GM23338 (cell line): Measurements from ENCODE around the gene RAD51C. TPM values are rescaled to one million over a fixed set of nuclear protein-coding genes. Genes with fewer than 3 reads are reported as not detected.

Source experiments
- ATAC-seq: fragments of 200-7000 bp; cut with Tn5 transposase; 3 replicates; pipeline ENCODE4 v1.9.1; 2020
- DNase-seq: peaks from one replicate; pipeline ENCODE4 v3.0.0-alpha.2; 2015; ENCODE audit warnings: low spot score
- H2AFZ ChIP-seq: fragments of 200-600 bp; sonication (generic); 2 replicates; pipeline ENCODE4 v1.8.0; 2016; ENCODE audit warnings: antibody characterized with exemption, mild to moderate bottlenecking, moderate library complexity
- H3F3A ChIP-seq: fragments of 200-600 bp; sonication (generic); replicated peaks from 2 replicates; pipeline ENCODE4 v1.8.0; 2017; ENCODE audit warnings: antibody characterized with exemption, mixed run types, low read depth
- H3K27ac ChIP-seq: fragments of 200-600 bp; sonication (generic); 2 replicates; pipeline ENCODE4 v1.6.1; 2016; ENCODE audit warnings: low read depth
- H3K27me3 ChIP-seq: fragments of 200-600 bp; sonication (generic); 2 replicates; pipeline ENCODE4 v1.8.0; 2016; ENCODE audit warnings: mild to moderate bottlenecking, mixed run types, moderate library complexity; ENCODE audit not compliant: insufficient read depth
- H3K36me3 ChIP-seq: fragments of 200-600 bp; sonication (generic); 2 replicates; pipeline ENCODE4 v1.8.0; 2016; ENCODE audit warnings: mild to moderate bottlenecking; ENCODE audit not compliant: insufficient read depth
- H3K4me1 ChIP-seq: fragments of 200-600 bp; sonication (generic); 2 replicates; pipeline ENCODE4 v1.8.0; 2016; ENCODE audit warnings: mild to moderate bottlenecking, moderate library complexity; ENCODE audit not compliant: insufficient read depth
- H3K4me2 ChIP-seq: fragments of 200-600 bp; sonication (generic); 2 replicates; pipeline ENCODE4 v1.7.1; 2017; ENCODE audit warnings: mixed run types
- H3K4me3 ChIP-seq: fragments of 200-600 bp; sonication (generic); 2 replicates; pipeline ENCODE4 v1.6.1; 2016; ENCODE audit warnings: mixed run types
- H3K79me2 ChIP-seq: fragments of 200-600 bp; sonication (generic); replicated peaks from 2 replicates; pipeline ENCODE4 v1.8.0; 2017; ENCODE audit warnings: mild to moderate bottlenecking; ENCODE audit not compliant: insufficient read depth
- H3K9me2 ChIP-seq: fragments of 200-600 bp; sonication (generic); 2 replicates; pipeline ENCODE4 v1.8.0; 2017; ENCODE audit not compliant: insufficient read depth
- H4K20me1 ChIP-seq: fragments of 200-600 bp; sonication (generic); replicated peaks from 2 replicates; pipeline ENCODE4 v1.8.0; 2017; ENCODE audit warnings: mild to moderate bottlenecking; ENCODE audit not compliant: insufficient read depth
- H3K27ac Mint-ChIP-seq: 2 replicates; pipeline ENCODE4 v1.8.0; 2020; ENCODE audit warnings: inconsistent platforms, mild to moderate bottlenecking, moderate library complexity, mixed read lengths
- H3K27me3 Mint-ChIP-seq: 3 replicates; pipeline ENCODE4 v1.8.0; 2022; ENCODE audit warnings: low read depth, mild to moderate bottlenecking, moderate library complexity, mixed read lengths, inconsistent platforms; ENCODE audit not compliant: insufficient read depth, poor library complexity
- H3K36me3 Mint-ChIP-seq: 3 replicates; pipeline ENCODE4 v1.8.0; 2021; ENCODE audit warnings: low read depth, mild to moderate bottlenecking, inconsistent platforms, moderate library complexity, mixed read lengths
- H3K4me1 Mint-ChIP-seq: 3 replicates; pipeline ENCODE4 v1.8.0; 2020; ENCODE audit warnings: mild to moderate bottlenecking, inconsistent platforms, mixed read lengths
- H3K4me3 Mint-ChIP-seq: 3 replicates; pipeline ENCODE4 v1.8.0; 2021; ENCODE audit warnings: moderate library complexity, mild to moderate bottlenecking, inconsistent platforms, mixed read lengths
- H3K9me3 Mint-ChIP-seq: 3 replicates; pipeline ENCODE4 v1.8.0; 2020; ENCODE audit warnings: moderate library complexity, mild to moderate bottlenecking, inconsistent platforms, mixed read lengths
- CREB1 ChIP-seq: fragments of 250-450 bp; sonication (Bioruptor Pico); IDR thresholded peaks from 2 replicates; pipeline ENCODE4 v1.5.0; 2020; ENCODE audit warnings: low read depth, mild to moderate bottlenecking, moderate library complexity
- EZH2 ChIP-seq: fragments of 200-600 bp; sonication (generic); IDR thresholded peaks from one replicate; pipeline ENCODE4 v1.8.0; 2017; ENCODE audit warnings: antibody characterized with exemption, mild to moderate bottlenecking, low read depth; ENCODE audit not compliant: unreplicated experiment
- EZH2phosphoT487 ChIP-seq: fragments of 200-600 bp; sonication (generic); IDR thresholded peaks from one replicate; pipeline ENCODE4 v1.8.1; 2018; ENCODE audit warnings: antibody characterized with exemption; ENCODE audit not compliant: unreplicated experiment
- JUNB ChIP-seq: IDR thresholded peaks from one replicate; pipeline ENCODE4 v1.6.1; 2016; ENCODE audit warnings: antibody characterized with exemption; ENCODE audit not compliant: unreplicated experiment
- NANOG ChIP-seq: IDR thresholded peaks from 2 replicates; pipeline ENCODE4 v1.6.1; 2016; ENCODE audit warnings: antibody characterized with exemption, borderline replicate concordance
- POLR2AphosphoS5 ChIP-seq: IDR thresholded peaks from 2 replicates; pipeline ENCODE4 v1.6.1; 2016; ENCODE audit warnings: antibody characterized with exemption, low read depth
- STAT1 ChIP-seq: IDR thresholded peaks from one replicate; pipeline ENCODE4 v1.6.1; 2016; ENCODE audit warnings: antibody characterized with exemption; ENCODE audit not compliant: unreplicated experiment
- ZNF331 ChIP-seq: fragments of 250-450 bp; sonication (Bioruptor Pico); IDR thresholded peaks from 2 replicates; pipeline ENCODE4 v1.5.0; 2020; ENCODE audit warnings: low read depth, mild to moderate bottlenecking, moderate library complexity
- polyA plus RNA-seq: library from polyadenylated mRNA; unstranded; fragments of >200 nt; fragmentation: Nextera tagmentation; extraction: Ambion mirVana; gene quantifications from 2 replicates; pipeline ENCODE4 v1.2.1, GENCODE V29; 2016
- total RNA-seq: library from RNA; depleted of rRNA; stranded (reverse); fragments of >200 nt; shearing (Covaris generic); gene quantifications from 2 replicates; pipeline ENCODE4 v1.2.3, GENCODE V29; 2014
- TF ChIP-seq, protein P1 (sequence below): IDR thresholded peaks from 2 replicates; pipeline ENCODE4 v1.6.1; 2016; ENCODE audit warnings: antibody characterized with exemption
- TF ChIP-seq, protein P2 (sequence below), 2 experiments: fragments of 200-600 bp in 1 of 2; sonication (generic) in 1 of 2; conservative IDR thresholded peaks; 2 replicates each; pipeline versions ENCODE4 v1.5.1 to v1.6.1; 2016 to 2017; ENCODE audit warnings: antibody characterized with exemption in 2 of 2, low read depth in 2 of 2, mild to moderate bottlenecking in 2 of 2, moderate library complexity in 1 of 2
- TF ChIP-seq, protein P3 (sequence below): fragments of 250-450 bp; sonication (Bioruptor Pico); IDR thresholded peaks from 2 replicates; pipeline ENCODE4 v1.5.0; 2020; ENCODE audit warnings: mild to moderate bottlenecking, moderate library complexity
- TF ChIP-seq, protein P4 (sequence below): IDR thresholded peaks from one replicate; pipeline ENCODE4 v1.6.1; 2018; ENCODE audit warnings: antibody characterized with exemption; ENCODE audit not compliant: unreplicated experiment

RAD51C gene
- total and polyA plus RNA-seq, 2 experiments from 2014 or later: 9.3 to 33.6 TPM

DNA sequence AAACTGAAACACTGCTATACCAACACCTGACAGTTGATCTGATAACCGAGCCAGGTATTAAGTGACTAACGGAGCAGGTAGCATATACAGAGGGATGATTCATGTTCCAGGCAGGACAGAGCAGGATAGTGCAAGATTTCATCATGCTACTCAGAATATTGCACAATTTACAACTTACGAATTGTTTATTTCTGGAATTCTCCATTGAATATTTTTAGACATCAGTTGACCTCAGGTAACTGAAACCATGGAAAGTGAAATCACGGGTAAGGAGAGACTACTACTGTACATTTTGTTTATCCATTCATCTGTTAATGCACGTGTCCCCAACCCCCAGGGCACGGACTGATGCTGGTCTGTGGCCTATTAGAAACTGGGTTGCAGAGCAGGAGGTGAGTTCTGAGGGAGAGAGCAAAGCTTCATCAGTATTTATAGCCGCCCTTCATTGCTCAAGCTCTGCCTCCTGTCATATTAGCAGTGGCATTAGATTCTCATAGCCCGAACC is 48.8 kb downstream of the RAD51C start:
- Histone ChIP-seq H3K27ac (no peak overlapping the region), H3K9me2 (no peaks in the 10 kb centered on the region), H3K4me1 (no peaks in the 10 kb centered on the region), H3F3A (no peaks in the 10 kb centered on the region), H3K27me3 (no peaks in the 10 kb centered on the region), H3K4me3 (no peak overlapping the region), H4K20me1 (no peaks in the 10 kb centered on the region), H2AFZ (no peak overlapping the region), H3K79me2 (no peaks in the 10 kb centered on the region), H3K36me3 (no peaks in the 10 kb centered on the region), H3K4me2 (no peak overlapping the region)
- H3K4me3 Mint-ChIP-seq: no peak overlapping the region
- H3K36me3 Mint-ChIP-seq: no peaks in the 10 kb centered on the region
- H3K9me3 Mint-ChIP-seq: no peaks in the 10 kb centered on the region
- no peak for ATAC-seq
- no peak for TF ChIP-seq JUNB
- no peak for TF ChIP-seq CREB1 (CRISPR knock-in tag)
- TF ChIP-seq, protein P1, sequence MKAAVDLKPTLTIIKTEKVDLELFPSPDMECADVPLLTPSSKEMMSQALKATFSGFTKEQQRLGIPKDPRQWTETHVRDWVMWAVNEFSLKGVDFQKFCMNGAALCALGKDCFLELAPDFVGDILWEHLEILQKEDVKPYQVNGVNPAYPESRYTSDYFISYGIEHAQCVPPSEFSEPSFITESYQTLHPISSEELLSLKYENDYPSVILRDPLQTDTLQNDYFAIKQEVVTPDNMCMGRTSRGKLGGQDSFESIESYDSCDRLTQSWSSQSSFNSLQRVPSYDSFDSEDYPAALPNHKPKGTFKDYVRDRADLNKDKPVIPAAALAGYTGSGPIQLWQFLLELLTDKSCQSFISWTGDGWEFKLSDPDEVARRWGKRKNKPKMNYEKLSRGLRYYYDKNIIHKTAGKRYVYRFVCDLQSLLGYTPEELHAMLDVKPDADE: no peak
- TF ChIP-seq, protein P2, sequence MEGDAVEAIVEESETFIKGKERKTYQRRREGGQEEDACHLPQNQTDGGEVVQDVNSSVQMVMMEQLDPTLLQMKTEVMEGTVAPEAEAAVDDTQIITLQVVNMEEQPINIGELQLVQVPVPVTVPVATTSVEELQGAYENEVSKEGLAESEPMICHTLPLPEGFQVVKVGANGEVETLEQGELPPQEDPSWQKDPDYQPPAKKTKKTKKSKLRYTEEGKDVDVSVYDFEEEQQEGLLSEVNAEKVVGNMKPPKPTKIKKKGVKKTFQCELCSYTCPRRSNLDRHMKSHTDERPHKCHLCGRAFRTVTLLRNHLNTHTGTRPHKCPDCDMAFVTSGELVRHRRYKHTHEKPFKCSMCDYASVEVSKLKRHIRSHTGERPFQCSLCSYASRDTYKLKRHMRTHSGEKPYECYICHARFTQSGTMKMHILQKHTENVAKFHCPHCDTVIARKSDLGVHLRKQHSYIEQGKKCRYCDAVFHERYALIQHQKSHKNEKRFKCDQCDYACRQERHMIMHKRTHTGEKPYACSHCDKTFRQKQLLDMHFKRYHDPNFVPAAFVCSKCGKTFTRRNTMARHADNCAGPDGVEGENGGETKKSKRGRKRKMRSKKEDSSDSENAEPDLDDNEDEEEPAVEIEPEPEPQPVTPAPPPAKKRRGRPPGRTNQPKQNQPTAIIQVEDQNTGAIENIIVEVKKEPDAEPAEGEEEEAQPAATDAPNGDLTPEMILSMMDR (conservative IDR thresholded peaks at IDR 0.05; ENCODE audit: low read depth in 2 of 2): no peak
- TF ChIP-seq, protein P3, sequence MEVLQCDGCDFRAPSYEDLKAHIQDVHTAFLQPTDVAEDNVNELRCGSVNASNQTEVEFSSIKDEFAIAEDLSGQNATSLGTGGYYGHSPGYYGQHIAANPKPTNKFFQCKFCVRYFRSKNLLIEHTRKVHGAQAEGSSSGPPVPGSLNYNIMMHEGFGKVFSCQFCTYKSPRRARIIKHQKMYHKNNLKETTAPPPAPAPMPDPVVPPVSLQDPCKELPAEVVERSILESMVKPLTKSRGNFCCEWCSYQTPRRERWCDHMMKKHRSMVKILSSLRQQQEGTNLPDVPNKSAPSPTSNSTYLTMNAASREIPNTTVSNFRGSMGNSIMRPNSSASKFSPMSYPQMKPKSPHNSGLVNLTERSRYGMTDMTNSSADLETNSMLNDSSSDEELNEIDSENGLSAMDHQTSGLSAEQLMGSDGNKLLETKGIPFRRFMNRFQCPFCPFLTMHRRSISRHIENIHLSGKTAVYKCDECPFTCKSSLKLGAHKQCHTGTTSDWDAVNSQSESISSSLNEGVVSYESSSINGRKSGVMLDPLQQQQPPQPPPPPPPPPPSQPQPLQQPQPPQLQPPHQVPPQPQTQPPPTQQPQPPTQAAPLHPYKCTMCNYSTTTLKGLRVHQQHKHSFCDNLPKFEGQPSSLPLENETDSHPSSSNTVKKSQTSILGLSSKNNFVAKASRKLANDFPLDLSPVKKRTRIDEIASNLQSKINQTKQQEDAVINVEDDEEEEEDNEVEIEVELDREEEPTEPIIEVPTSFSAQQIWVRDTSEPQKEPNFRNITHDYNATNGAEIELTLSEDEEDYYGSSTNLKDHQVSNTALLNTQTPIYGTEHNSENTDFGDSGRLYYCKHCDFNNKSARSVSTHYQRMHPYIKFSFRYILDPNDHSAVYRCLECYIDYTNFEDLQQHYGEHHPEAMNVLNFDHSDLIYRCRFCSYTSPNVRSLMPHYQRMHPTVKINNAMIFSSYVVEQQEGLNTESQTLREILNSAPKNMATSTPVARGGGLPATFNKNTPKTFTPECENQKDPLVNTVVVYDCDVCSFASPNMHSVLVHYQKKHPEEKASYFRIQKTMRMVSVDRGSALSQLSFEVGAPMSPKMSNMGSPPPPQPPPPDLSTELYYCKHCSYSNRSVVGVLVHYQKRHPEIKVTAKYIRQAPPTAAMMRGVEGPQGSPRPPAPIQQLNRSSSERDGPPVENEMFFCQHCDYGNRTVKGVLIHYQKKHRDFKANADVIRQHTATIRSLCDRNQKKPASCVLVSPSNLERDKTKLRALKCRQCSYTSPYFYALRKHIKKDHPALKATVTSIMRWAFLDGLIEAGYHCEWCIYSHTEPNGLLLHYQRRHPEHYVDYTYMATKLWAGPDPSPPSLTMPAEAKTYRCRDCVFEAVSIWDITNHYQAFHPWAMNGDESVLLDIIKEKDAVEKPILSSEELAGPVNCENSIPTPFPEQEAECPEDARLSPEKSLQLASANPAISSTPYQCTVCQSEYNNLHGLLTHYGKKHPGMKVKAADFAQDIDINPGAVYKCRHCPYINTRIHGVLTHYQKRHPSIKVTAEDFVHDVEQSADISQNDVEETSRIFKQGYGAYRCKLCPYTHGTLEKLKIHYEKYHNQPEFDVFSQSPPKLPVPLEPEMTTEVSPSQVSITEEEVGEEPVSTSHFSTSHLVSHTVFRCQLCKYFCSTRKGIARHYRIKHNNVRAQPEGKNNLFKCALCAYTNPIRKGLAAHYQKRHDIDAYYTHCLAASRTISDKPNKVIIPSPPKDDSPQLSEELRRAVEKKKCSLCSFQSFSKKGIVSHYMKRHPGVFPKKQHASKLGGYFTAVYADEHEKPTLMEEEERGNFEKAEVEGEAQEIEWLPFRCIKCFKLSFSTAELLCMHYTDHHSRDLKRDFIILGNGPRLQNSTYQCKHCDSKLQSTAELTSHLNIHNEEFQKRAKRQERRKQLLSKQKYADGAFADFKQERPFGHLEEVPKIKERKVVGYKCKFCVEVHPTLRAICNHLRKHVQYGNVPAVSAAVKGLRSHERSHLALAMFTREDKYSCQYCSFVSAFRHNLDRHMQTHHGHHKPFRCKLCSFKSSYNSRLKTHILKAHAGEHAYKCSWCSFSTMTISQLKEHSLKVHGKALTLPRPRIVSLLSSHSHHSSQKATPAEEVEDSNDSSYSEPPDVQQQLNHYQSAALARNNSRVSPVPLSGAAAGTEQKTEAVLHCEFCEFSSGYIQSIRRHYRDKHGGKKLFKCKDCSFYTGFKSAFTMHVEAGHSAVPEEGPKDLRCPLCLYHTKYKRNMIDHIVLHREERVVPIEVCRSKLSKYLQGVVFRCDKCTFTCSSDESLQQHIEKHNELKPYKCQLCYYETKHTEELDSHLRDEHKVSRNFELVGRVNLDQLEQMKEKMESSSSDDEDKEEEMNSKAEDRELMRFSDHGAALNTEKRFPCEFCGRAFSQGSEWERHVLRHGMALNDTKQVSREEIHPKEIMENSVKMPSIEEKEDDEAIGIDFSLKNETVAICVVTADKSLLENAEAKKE: no peak
- TF ChIP-seq STAT1: no peak
- no peak for TF ChIP-seq EZH2phosphoT487
- no peak for TF ChIP-seq POLR2AphosphoS5
- TF ChIP-seq, protein P4, sequence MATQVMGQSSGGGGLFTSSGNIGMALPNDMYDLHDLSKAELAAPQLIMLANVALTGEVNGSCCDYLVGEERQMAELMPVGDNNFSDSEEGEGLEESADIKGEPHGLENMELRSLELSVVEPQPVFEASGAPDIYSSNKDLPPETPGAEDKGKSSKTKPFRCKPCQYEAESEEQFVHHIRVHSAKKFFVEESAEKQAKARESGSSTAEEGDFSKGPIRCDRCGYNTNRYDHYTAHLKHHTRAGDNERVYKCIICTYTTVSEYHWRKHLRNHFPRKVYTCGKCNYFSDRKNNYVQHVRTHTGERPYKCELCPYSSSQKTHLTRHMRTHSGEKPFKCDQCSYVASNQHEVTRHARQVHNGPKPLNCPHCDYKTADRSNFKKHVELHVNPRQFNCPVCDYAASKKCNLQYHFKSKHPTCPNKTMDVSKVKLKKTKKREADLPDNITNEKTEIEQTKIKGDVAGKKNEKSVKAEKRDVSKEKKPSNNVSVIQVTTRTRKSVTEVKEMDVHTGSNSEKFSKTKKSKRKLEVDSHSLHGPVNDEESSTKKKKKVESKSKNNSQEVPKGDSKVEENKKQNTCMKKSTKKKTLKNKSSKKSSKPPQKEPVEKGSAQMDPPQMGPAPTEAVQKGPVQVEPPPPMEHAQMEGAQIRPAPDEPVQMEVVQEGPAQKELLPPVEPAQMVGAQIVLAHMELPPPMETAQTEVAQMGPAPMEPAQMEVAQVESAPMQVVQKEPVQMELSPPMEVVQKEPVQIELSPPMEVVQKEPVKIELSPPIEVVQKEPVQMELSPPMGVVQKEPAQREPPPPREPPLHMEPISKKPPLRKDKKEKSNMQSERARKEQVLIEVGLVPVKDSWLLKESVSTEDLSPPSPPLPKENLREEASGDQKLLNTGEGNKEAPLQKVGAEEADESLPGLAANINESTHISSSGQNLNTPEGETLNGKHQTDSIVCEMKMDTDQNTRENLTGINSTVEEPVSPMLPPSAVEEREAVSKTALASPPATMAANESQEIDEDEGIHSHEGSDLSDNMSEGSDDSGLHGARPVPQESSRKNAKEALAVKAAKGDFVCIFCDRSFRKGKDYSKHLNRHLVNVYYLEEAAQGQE: no peak
- TF ChIP-seq ZNF331 (CRISPR knock-in tag): no peak
- no peak for TF ChIP-seq EZH2
- TF ChIP-seq NANOG: no peak
- peaks cover 3% of the 10 kb centered on the region for H3K27me3 Mint-ChIP-seq
- H3K4me1 Mint-ChIP-seq: no peaks in the 10 kb centered on the region
- DNase-seq: no peak
- no peak overlapping the region for H3K27ac Mint-ChIP-seq
